ENCODE results near the gene GRHPR.
A peak's percentile ranks its signal among the peaks of the same experiment; 100 is the strongest.

The GRHPR gene

DNA sequence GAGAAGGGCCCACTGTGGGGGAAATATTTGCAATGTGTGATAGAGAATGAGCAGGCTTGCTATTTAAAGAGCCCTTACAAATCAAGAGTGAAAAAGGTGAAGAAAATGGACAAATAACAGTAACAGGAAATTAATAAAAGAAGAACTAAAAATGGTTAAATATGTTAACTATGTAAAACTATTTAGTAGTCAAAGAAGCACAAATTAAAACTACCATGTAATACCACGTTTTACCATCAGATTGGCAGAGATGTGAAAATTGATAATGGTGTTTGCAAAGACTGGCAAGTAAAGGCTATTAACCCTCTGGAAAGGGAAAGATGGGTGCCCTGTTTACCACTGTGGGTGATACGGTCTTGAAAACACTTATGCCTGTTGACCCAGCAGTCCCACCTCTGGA lies 23.2 kb upstream of the GRHPR start:
- no peak for DNase-seq

- DNase-seq = no peak
These were observed 17.9 kb upstream of the GRHPR start for GRCh38 chr9:37404590-37404989.

DNA sequence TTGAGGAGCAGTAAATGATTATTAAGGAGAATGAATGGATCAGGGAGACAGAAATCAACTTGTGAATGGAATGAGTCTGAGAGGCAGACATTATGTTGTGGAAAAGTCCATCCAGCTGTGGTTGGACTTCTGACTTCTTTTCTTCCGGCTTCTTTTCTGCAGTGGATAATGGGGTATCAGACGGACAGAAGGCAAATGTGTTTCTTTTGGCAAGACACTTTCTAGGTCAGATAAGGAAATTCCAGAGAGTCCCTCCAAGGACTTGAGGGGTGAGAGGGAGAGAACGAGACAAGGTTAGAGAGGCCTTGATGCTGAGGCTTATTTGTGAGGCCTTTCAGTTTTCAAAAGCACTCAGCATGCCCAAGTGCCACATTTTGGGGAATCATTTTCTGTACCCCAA lies 17.1 kb upstream of the GRHPR start:
- no peak for DNase-seq

- no peak for DNase-seq
These were observed 16.6 kb upstream of the GRHPR start for GRCh38 chr9:37405764-37406380.

DNA sequence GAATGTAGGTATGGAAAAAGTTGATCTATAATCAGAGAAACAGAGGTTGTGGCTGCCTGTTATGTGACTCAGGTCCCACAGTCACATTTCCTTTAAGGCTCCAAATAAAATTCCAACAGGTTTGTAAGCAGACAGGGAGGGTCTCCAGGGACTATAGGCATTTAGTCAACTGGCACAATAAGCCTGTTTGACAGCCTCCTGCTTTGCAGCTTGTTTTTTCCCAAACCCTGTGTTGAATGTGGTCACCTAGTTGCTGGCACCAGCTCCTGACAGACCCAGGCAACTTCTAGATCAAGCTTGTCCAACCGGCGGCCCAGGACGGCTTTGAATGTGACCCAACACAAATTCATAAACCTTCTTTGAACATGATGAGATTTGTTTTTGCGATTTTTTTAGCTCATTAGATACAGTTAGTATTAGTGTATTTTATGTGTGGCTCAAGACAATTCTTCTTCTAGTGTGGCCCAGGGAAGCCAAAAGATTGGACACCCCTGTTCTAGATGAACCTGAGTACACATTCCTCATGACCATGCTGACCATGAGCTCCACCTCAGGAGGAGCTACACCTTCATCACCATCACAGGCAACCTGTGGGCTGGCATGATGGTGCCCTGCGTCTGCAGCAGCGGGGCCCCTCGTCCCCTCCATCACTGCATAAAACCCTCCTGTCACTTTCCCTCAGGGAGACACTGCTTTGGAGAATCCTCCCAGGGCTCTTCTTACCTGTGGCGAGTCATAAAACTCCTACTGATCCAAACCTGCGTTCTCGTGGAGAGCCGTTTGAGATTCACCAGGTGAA lies 15.7 kb upstream of the GRHPR start:
- DNase-seq = no peak

DNA sequence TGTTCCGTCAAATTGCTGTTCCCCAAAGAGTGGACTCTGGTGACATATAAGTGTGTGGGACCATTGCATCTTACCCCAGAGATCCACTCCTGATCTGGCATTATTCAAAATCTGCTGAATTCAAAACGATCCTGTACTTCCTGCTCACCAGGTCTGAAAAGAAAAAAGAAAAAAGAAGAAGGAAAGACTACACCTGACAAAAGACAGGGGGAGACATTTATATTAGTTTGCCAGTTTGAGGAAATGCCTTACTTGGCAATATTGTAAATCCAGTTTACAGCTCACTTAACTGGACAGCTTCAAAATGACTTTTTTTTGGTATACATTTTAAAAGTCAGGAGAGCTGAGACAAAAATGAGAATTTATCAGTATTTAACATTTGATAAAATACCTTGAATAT lies 15.0 kb upstream of the GRHPR start:
- DNase-seq = no peak

DNA sequence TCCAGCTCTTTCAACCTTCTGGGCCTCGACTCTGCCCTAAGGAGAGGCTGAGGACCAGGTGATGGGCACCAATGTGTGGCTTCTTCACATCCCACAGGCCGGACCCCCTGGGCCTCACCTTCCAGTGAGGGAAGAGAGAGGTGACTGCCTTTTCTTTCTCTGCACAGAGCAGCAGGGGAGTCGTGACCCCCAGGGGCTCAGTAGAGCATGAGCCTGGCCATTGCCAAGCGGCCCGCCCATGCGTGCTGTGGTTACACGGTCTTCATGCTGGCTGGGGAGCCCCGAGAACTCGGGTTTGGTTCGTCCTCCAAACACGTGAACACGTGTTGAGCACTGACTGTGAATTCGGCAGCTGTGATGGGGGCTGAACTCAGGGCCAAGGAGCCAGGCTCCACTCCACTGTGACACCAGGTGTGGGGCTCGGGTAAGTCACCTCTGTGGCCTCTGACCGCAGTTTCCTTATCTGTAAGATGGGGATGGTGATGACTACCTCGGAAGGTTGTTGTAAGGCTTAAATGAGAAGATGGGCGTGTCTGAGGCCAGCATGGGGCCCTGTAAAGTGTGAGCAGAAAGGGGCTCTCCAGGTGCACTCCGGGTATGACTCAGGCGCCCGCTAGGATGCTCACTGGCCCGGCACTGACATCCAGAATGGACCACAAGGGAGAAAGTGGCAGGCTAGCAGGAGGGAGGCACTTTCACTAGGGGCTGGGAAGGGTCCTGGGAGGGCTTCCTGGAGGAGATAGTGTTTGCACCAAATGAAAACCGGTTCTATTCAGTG lies 13.4 kb upstream of the GRHPR start:
- DNase-seq = peak; percentile 55

DNA sequence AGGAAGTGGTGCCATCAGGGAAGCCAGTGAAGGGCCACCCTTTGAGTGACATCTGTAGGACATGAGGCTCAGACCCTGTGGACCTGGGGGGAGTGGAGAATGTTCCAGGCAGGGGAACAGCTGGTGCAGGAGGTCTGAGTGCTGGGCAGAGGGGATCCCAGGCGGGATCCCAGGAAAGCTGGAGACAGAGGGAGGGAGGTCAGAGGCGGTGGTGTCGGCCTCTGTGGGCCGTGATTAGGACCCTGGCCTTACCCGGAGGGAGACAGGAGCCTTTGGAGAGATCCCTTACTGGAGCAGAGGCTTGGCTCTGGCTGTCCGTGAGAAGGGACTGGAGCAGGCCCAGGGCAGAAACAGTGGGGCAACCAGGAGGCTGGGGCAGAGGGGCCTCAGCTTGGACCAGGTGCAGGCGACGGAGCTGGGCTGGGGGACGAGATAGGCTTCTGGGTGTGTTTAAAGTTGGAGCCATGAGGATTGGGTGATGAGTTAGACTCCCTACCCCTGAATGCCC lies 12.1 kb upstream of the GRHPR start:
- DNase-seq = no peak

- DNase-seq = no peak
These were observed 11.3 kb upstream of the GRHPR start for GRCh38 chr9:37410969-37411785.

GRCh38 chr9:37412431-37413151 lies 9.9 kb upstream of the GRHPR start:
- DNase-seq = no peak

- DNase-seq = no peak
These were observed 9.2 kb upstream of the GRHPR start for GRCh38 chr9:37413311-37413710.

DNA sequence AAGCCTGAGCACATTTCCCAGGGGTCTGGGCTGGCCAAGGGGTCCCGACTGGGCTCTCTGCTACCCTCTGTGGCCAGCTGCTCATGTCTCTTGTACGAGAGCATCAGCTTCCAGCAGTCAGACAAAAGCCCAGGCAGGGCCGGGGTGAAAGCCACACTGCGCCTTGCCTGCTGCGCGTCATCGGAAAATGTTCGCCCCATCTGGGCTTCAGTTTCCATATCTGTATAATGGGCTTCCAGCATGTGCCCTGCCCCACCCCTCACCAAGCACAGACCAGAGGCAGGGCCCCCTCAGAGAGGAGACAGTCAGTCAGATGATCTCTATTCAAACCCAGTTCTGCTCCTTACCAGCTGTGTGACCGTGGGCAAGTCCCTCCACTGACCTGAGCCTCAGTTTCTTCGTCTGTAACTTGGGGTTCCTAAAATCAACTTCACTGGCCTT lies 8.0 kb upstream of the GRHPR start:
- DNase-seq = no peak

- DNase-seq = peak; percentile 75
These were observed 7.3 kb upstream of the GRHPR start for GRCh38 chr9:37415011-37415719.

DNA sequence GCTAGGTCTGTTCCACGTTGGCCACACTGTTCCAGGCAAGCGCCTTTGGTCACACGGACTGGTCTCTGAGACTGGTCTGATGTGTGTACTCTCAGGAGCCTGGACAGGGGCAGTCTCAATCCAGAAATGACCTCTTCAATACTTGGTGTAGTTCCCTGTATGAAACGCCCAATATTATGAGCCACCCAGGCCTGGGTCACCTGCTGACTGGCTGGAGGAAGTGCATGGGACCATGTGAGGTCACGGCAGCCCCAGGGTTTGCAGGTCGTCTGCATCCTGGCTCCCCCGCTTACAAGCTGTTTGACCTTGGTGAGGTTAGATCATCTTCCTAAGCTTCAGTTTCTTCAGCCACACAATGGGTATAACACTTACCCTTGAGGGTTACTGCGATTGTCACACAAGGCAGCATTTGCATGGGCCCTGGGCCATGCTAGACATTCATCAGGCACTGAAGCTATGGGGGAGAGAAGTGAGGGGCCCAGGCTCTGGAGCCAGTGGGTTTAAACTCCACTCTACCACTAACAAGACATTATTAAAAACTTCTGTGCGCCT lies 5.2 kb upstream of the GRHPR start:
- DNase-seq = no peak

GRCh38 chr9:37417857-37418618 lies 4.5 kb upstream of the GRHPR start:
- DNase-seq = no peak

DNA sequence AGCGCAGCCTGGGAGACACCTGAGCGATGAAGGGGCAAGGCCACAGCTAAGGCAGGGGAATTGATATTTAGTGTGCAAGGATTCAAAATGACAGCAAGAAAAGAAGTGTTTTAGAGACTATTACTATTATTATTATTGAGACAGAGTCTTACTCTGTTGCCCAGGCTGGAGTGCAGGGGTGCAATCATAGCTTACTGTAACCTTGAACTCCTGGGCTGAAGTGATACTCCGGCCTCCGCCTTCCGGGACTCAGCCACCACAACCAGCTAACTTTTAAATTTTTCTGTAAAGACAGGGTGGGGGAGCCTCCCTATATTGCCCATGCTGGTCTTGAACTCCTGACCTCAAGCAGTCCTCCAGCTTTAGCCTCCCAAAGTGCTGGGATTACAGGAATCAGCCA lies 3.3 kb upstream of the GRHPR start:
- no peak for DNase-seq

DNA sequence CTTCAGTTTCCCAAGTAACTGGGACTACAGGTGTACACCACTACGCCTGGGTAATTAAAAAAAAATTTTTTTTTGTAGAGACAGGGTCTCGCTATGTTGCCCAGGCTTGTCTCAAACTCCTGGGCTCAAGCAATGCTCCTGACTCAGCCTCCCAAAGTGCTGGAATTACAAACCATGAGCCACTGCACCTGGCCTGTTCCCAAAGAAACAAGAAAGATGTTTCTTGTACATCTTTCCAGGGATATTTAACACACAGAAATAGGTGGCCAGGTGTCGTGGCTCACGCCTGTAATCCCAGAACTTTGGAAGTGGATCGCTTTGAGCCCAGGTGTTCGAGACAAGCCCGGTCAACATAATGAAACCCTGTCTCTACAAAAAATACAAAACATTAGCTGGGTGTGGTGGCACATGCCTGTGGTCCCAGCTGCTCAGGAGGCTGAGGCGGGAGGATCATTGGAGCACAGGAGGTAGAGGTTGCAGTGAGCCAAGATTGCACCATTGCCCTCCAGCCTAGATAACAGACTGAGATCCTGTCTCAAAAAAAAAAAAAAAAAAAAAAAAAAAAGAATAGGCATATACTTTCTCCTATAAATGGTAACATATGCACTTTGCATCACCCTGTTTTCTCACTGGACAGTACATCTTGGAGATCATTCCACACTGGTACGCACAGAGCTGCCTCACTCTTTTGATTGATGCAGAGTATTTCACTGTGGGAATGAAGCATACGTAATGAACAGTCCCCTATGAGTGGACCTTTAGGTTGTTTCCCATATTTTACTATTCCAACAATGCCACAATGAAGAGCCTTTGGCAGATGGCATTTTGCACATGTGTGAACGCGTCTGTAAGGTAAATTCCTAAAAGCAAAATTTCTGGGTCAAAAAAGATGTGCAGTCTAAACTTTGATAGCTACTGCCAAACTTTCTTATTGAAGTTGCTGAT lies 2.0 kb upstream of the GRHPR start:
- no peak for DNase-seq

DNA sequence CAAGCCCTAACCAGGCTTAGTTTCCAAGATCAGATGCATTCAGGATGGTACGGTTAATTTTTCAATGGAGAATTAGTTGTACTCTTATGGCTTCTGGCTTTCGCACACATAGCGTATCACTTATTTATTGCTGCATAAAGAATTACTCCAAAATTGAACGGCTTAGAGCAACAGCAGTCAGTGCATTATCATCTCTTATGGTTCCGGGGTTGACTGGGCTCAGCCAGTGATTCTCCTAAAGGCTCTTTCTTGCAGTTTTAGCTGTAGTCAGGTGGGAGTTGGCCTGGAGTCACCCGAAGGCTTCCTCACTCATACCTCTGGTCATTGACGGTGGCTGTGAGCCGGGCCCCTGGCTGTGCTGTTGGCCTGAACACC lies 595 bp upstream of the GRHPR start:
- DNase-seq = no peak

DNA sequence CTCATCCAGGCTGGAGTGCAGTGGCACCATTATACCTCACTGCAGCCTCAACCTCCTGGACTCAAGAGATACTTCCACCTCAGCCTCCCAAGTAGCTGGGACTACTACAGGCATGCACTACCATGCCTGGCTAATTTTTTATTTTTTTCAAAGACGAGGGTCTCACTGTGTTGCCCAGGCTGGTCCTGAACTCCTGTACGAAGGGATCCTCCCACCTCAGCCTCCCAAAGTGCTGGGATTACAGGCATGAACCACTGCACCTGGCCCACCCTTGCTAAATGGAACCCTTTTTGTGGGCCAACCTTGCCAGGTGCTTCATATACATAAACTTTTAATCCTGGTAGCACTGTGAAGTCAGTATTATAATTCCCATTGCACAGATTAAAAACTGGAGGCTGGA lies 1.0 kb downstream of the GRHPR start:
- no peak for DNase-seq
